Activated T-cell treated with anti-CD3 and anti-CD28 coated beads for 48 hours (primary cell): ENCODE measurements around the gene MACROD1.

Source experiments
- DNase-seq: peaks from one replicate; pipeline ENCODE4 v3.0.0-alpha.2; 2020; ENCODE audit warnings: low read depth

The MACROD1 gene

DNA sequence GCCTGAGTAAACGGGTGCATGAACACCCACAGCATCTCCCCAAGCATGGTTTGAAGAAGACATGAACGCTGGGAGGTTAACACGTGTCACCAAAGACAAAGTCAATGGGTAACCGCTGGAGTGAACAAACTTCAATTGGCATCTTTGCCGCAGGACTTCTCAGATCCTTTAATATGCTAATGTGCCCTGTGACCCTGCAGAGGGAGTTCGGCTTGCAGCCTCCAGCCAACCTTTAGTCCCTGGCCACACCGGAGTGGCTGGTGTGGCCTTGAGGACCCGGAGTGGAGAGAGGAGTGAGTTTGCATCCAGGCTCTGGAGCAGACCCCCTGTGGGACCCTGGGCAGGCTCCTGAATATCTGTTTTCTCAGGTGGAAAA is 73.2 kb downstream of the MACROD1 start:
- DNase-seq: no peak

DNA sequence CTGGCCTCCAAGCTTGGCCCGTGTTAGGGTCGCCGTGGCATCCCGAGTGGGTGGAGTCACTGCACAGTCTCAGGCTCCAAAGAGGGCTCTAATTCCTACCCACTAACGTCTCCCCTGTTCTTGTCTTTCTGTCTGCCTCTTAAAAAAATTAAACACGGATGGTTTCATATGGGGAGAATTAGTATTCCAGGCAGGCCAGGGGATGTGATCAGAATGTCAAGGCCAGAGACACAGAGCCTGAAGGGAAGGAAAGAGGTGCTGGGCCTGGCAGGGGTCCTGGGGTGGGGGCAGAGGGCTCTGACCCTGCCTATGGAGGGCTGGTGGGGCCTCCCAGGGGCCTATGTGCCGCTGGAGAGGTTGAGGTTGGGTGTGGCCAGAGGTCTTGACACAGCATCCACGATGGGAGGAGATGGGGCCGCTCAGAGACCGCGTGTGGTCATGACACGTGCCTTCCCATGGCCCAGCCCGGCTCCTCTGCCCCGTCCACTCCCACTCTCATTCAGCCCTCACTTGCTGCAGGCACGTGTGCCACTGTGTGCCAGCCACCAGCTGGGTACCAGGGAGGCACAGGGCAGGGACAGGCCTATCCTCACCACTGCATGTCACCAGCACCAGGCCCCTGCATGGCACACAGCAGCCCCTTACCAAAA is 73.7 kb downstream of the MACROD1 start:
- DNase-seq: no peak

DNA sequence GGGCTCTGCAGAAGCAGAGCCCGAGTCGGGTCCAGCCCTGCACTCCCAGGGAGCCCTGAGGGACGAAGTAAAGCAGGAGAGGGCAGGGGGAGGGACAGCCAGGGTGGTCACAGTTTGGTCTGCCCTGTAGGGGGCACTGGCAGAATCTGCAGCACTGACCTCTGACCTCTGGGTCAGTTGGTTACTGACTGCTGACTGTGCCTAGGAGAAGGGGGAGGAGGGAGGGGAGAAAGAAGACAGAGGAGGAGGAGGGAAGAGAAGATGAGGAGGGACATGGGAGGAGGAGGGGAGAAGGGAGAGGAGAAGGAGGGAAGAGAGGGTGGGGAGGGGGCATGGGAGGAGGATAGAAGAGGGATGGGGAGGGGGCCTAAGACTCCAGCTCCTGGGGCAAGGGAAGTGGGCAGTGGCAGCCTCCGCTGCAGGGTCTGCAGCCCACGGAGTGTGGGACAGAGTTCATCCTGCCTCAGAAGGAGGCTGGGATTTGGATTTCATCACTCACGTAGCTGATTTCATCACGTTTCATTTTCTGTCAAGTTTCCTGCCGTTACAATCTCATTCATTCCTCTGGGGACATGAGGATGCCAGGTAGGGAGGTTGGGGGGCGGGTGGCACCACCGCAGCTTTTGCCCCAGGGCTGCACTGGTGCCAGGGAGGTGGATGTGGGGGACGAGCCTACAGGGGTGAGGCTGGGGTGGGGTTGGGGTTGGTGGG is 75.0 kb downstream of the MACROD1 start:
- no peak for DNase-seq

DNA sequence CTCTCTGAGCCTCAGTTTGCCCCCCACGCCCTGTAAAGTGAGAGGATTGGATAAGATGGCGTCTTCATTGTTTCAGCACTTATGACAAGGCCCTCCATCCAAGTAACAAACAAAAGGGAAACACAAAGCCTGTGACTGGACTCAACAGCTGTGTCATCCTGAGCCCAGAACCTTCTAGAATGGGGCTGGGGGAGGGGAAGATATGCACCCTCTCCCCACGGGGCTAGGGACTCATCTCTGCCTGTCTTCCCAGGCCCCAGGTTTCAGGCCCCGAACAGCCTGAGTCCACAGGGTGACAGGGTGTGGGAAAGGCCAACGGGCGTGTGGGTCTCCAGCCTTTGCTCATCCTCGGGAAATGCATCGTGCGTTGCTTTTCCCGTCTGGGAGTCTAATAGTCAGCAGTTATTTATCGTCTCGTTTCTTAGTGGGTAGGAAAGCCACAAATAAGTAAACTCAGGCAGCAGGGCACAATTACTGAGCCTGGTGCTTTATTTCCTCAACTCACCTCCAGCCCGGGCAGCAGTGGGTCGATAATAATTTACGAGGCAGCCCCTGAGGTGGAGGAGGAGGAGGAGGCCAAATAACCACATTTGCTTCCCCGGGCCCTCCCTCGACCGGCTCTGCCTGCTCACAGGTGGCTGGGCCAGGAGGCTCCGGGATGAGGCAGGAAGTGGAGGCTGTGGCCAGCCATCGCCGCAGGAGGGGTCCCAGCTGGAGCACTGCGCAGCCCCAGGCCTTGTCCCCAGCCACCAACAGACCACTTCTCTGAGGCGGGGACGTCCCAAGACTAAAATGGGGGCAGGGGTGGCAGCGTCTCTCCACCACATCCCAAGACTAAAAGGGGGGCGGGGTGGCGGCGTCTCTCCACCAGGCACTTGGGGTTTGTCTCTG is 75.8 kb downstream of the MACROD1 start:
- DNase-seq: no peak

DNA sequence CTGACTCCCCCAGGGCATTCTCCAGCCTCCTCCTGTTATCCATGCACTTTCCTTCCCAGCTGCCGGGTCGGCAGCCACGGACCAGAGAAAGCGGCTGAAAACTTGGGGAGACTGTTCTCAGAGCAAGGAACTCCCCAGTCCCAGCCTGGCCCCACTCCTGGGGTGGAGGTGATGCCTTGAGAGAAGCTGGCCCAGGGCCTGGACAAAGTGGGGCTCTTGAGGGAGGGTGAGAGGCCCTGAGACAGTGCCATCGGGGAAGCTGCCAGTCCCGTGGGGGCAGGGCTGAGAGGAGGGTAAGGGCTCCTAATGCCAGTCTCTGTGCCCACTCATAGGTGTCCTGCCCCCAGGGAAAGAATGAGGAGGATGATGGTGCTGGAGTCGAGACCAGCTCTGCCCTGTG is 76.4 kb downstream of the MACROD1 start:
- no peak for DNase-seq

DNA sequence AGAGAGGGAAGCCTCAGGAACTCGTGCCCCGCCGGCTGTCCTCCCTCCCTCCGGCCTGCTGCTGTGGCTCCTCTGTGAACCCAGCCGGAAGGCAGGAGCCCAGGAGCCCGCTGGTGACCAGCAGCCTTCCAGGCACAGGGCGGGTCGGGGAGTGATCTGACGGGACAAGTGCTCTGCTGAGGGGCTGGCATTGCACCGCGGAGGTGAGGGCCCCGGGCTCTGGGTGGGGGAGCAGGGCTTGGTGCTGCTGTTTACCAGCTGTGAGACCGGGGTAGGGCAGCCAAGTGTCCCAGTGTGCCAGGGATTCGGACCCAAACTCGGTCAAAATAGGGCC is 76.9 kb downstream of the MACROD1 start:
- no peak for DNase-seq

DNA sequence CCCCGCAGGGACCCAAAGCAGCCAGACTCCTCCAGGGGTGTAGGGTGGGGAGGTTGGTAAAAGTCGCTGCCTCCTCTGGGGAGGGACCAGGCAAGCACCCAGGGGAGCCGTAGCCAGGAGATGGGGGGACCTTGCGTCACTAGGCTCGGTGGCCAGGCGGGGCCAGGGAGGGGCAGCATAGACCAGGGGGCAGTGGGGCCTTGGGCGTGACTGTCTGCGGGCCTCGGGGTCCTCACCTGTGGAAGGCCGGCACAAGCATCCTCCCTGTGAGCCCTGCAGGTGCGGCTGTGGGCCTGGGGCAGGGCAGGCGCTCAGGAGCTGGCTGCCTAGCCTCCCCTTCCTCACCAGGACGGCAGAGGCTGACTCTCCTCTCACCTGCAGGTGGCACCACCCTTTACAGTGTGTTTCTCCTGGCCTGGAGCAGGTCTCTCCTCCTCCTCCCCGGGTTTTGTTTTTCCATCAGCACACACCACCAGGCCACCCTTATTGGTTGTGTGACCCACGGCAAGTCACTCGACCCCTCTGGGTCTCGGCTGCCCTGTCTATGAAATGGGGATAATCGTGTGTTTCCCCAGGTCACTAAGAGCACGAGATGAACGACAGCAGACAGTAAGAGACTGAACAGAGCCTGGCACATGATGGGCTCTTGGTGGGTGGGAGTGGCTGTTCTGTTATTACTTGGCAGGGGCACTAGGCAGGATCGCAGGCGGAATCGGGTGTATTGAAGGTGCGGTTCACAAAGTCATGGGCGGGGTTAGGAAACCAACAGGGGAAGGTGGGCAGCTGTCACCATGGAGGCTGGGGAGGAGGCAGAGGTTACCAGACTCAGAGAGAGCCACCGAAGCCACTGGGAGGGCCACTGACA is 77.5 kb downstream of the MACROD1 start:
- DNase-seq: no peak

DNA sequence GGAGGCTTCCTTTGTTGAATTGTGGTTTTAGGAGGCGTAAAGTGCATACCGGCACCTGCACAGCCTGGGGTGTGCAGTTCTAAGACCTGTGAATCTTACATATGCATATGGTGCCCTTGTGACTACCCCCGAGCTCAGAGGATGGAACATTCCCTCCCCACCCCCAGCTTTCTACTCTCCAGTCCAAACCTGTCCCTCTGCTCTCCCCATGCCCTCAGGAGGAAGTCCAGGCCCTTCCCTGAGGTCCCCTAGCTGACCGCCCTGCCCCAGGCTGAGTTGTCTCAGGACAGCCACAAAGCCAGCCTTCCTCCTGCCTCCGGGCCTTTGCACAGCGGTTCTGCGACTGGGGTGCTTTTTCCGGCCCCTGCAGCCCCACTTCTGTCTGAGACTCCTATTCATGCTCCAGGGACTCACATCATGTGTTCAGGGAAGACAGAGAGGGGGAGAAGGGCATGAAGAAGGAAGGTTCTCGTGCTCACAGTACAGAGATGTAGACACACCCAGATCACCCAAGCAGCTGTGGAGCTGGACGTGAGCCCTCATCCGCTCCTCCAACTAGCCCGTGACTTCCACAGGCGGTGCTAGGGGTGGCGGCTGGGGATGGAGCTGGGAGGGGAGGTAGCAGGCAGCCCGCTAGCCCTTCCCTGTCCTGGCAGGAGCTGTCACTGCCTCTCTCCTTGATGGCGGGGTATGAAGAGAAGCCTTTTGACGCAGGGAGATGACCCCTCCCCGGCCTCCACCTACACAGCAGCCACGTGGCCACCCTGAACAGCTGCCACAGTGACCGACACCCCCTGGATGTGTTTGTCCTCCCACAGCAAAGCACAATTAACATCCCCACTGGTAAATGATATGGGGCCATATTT is 79.4 kb downstream of the MACROD1 start:
- no peak for DNase-seq

DNA sequence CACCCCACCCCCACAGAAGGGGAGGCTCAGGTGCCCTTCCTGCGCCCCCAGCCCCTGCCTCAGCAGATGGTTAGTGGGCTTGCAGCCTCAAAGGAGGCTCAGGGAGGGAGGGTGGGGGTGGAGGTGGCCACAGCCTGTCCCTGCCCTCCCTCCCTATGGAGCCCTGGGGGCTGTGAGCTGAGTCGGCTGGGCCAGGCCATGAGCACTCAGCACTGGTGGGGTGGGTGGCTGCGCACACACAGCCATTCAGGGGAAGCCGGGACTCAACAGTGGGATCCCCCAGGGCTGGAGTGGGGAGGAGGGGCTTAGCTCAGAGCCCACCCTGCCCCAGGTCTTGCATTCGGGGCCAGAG is 80.0 kb downstream of the MACROD1 start:
- no peak for DNase-seq

DNA sequence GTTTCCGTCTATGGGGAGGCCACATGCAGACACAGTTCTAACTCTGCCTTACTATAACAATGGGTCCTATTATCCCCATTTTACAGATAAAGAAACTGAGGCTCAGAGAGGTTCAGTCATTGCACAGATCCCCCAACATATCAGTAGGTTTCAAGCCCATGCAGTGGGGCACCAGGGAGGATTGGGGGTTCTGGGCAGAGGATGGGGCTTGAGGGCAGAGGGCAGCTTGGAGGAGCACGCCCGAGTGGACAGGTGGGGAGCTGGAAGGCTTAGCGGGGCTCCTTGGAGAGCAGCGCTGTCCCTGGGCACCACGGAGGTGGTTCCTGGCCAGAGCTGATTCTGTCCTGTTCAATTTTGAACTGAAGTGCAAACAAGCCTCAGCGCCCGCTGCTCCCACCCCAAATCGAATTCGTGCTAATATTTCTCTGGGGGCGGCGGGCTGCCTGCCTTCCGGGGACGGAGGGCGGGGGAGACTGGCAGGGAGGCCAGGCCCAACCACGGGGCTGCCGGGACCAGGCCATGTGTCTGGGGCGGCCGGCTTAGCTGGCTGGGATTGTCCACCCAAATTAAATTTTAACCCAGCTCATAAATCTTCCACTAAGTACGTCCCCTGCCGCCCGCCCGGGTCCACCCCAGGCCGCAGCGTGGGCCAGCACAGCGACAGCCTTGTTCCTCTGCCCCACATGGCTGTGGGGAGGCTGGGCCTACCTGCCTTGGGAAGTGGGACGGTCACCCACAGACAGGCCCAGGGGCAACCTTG is 80.8 kb downstream of the MACROD1 start:
- DNase-seq: no peak

DNA sequence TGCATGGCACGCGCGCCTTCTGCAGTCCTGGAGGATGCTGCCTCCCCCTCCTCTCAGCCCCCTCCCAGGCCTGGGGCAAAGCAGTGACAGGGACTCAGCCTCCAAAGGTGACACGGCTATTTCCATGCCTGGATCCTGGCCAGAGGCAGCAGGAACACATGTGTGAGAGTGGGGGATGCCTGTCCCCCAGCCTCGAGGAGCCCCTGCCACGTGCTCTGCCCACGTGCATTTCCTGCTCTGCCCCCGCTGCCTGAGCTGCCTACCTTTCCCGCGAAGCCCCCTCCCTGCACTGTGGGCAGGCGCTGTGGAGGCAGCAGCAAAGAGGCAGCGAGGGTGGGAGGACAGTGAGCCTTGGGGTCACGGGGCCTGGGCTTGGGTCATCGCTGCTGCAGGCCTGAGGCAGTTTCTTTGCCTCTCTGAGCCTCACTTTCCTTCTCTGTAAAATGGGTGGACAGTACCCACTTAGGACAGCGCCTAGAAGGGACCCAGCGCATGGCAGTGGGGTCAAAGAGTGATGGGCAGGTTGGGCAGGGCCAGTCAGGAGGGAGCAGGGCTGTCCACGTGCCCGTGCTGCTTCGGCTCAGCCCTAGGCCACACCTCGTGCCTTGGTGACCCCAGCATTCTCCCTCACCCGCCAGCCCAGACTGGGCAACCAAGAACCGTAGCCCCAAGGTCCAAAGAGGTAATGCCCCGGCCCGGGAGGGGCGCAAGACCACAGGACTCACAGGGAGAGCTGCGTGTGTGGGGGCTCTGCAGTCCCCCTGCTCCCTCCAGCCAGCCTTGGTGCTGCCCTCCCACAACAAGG is 81.6 kb downstream of the MACROD1 start:
- no peak for DNase-seq

DNA sequence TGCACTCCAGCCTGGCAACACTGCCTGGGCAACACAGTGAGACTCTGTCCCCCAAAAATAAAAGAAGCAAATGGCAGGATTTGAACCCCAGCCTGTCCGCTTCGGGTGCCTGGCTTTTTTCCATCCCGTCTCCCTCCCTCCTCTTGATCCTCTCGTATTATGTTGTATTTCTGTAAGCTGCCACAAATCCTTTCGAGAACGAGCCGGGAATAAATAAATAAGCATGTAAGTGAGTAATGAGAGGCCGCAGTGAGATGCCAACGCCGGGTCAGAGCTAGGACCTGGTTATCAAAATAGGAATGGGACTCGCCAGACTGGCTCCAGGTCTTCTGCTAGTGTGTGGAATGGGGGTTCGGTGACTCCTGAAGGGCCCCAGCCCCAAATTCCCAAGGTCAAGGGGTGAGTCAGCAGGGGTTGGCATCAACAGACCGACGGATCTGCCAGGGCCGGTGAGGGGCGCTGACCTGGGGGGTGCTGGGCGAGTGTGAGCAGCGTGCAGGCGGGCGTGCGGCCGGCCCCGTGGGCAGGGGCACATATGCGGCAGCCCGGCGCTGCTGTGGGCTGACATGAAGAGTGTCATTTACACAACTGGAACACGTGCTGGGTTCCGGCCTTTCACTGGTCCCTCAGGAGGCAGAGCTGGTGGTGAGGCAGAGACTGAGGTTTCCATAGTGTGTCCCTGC is 82.4 kb downstream of the MACROD1 start:
- no peak for DNase-seq

DNA sequence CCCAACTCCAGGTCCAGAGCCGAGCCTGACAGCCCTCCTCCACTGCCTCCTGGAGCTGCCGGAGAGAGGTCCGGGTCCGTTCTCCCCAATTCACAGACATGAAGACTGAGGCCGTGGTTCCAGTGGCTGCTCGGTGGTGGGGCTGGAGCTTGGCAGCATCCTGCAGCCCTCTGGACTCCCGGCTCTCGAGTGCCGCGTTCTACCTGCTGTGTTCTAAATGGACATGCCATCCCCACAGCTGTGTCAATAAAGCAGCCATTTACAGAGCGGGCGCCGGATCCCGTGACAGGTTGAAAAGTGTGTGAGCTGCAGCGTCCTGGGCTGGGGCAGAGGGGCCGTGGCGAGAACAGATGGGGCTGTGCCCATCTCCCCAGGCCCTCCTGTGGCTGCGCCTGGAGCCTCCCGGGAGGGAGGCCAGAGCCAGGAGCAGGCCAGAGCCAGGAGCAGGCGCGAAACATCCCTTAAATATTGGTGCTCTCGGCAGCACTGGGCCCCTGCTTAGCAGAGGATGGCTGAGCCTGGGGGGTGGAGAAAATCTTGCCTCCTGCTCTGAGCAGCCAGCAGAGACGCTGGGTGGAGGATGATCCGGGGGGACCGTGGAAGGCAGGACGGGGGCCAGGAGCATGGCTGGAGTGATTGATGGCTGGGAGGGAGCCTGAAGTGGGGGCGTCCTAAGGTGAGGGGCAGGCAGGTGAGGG is 84.0 kb downstream of the MACROD1 start:
- no peak for DNase-seq

DNA sequence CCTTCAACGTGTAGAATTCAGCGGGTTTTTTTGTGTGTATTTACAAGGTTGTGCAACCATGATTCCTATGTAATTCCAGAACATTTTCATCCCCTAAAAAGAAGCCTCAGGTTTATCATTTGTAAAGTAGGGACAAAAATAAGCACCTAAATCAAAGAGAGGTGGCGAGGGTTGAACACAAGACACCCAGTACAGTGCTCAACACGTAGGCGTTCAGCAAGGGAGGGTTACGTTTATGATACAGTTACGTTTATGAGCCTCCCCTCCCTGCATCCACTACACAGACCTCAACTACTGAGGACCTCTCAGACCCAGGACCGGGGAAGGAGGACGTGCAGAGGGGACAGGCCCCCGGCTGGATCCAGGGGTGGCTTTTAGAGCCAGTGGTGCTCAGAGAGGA is 85.5 kb downstream of the MACROD1 start:
- no peak for DNase-seq

DNA sequence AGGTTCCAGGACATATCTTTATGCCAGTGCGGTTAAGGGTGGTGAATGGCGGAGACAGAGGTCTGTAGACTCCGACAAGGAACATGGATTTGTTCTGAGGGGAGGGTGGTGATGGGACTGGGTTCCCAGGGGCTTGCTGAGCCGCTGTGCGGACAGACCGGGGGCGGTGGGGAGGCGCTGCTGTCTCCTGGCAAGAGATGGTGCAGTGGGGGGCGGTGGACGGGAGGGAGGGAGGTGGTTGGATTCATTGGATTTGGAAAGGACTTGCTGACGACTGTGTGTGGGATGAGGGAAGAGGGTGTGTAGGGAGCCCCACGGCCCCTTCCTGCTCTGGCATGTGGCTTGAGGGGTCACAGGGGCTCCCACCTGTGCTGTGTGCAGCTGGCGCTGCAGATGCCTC is 87.0 kb downstream of the MACROD1 start:
- no peak for DNase-seq

DNA sequence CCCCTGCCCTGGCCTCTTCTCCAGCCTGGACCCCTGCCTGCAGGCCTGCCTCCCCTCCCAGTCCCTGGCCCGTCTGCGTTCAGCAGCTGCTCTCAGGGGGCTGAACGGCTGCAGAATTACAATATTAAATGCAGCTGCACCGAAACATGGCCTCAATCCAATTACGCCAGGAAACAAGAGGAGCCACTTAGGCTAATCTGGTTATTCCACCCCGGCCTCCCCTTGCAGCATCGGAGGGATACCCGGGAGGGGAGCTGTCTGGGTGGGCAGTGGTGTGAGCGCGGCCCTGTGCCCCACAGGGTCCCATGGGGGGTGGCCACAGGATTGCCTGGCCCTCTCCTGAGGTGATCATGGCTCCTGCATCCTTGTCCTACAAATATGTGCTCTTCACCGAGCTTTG is 87.6 kb downstream of the MACROD1 start:
- no peak for DNase-seq

DNA sequence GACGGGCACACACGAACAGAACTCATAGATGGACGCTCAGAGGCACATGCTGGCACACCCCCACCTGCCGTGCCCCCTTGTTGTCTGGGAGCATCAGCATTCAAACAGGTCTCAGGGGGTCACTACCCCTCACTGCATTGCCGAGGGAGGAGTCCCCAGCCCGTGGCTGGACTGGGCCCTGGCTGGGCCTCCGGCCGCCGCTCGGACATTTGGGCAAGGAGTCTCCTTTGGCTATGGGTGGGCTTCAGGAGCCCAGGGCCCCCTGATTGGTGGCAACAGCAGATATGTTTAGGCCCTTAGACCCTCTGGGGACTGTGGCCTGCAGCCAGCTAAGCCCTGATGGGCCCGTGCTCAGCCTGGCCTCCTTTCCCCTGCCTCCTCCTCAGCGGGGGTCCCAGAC is 88.3 kb downstream of the MACROD1 start:
- DNase-seq: no peak

DNA sequence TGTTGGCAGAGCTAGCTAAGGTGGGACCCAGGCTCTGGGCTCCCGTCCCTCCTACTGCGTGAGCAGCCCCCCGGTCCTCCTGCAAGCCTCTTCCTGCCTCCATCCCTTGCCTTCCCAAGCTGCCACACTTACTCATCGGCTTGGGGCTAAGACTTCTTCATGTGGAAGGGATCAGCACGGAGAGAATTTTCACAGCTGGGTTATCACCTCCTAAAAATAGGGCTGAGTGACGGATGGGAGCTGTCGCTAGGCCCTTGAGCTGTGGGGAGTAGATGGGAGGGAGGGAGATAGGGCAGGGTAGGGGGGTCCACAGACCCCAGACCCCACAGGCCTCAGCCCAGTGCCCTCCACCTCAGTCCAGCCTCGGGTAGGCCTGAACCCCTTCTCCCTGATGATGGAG is 89.2 kb downstream of the MACROD1 start:
- DNase-seq: no peak

DNA sequence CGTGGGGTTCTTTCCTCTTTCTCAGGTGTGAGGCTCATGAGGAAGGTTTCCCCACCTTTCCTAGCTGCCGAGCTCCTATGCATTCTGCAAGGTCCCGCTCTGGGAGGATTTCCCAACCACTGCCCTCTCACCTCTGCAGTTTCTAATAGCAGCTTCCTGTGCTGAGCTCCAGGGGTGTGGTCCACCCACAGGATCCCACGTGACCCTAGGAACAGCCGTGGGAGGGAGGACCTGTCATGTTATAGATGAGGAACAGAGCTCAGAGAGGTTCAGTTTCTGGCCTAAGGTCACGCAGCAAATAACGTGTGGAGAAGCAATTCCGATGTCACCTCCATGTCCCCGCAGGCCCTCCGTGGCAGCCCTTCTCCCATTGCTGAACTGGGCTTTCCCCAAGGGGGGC is 91.7 kb downstream of the MACROD1 start:
- no peak for DNase-seq
